IMR-90 (cell line): ENCODE results near the gene CCDC88A. TPM values are rescaled to one million over a fixed set of nuclear protein-coding genes. Genes with fewer than 3 reads are reported as not detected.

Experiments used
- ATAC-seq: fragments of 200-7000 bp; cut with Tn5 transposase; 2 replicates; pipeline ENCODE4 v1.9.1; 2020; ENCODE audit warnings: low read depth, mild to moderate bottlenecking, moderate library complexity
- BruUV-seq: library from RNA; stranded (reverse); fragments of 400-500 nt; replicated peaks from 2 replicates; lab custom pipeline; 2021; lab: Mats Ljungman, UMichigan
- CTCF ChIA-PET: fragments of 300-600 bp; formaldehyde crosslinking; extraction: SDS; loops from one replicate; lab custom pipeline; 2021; ENCODE audit warnings: antibody characterized with exemption; lab: Yijun Ruan, JAX
- POLR2A ChIA-PET: fragments of 300-600 bp; sonication (Branson Sonifier 250); formaldehyde crosslinking; loops from one replicate; lab custom pipeline; 2022; ENCODE audit warnings: antibody characterized with exemption; ENCODE audit not compliant: unreplicated experiment; lab: Charles Lee
- DNase-seq: peaks from one replicate; pipeline ENCODE4 v3.0.0; 2013
- H2AFZ ChIP-seq: replicated peaks from 2 replicates; pipeline ENCODE3; 2013; ENCODE audit warnings: low read length, mild to moderate bottlenecking; ENCODE audit not compliant: poor library complexity
- H2AK5ac ChIP-seq: 2 replicates; pipeline ENCODE4 v1.6.1; 2013; ENCODE audit warnings: low read depth, low read length, inconsistent platforms
- H2AK9ac ChIP-seq: replicated peaks from 2 replicates; pipeline ENCODE3; 2013; ENCODE audit warnings: mild to moderate bottlenecking, low read depth, low read length, moderate library complexity; ENCODE audit not compliant: poor library complexity
- H2BK120ac ChIP-seq: 2 replicates; pipeline ENCODE4 v1.6.1; 2013; ENCODE audit warnings: low read depth, low read length, inconsistent platforms
- H2BK15ac ChIP-seq: 3 replicates; pipeline ENCODE4 v1.6.1; 2013; ENCODE audit warnings: low read depth, low read length, inconsistent platforms
- H2BK20ac ChIP-seq: 2 replicates; pipeline ENCODE4 v1.6.1; 2013; ENCODE audit warnings: low read depth, mild to moderate bottlenecking, inconsistent platforms, low read length, moderate library complexity
- H2BK5ac ChIP-seq: 2 replicates; pipeline ENCODE4 v1.6.1; 2013; ENCODE audit warnings: mild to moderate bottlenecking, low read depth, low read length, inconsistent platforms; ENCODE audit not compliant: poor library complexity, severe bottlenecking
- H3K14ac ChIP-seq: replicated peaks from 2 replicates; pipeline ENCODE4 v1.6.1; 2013; ENCODE audit warnings: low read depth, low read length, inconsistent platforms
- H3K18ac ChIP-seq: 2 replicates; pipeline ENCODE4 v1.6.1; 2013; ENCODE audit warnings: low read depth, low read length, control low read depth
- H3K23ac ChIP-seq: 2 replicates; pipeline ENCODE4 v1.6.1; 2013; ENCODE audit warnings: low read depth, low read length, inconsistent platforms
- H3K27ac ChIP-seq: 2 replicates; pipeline ENCODE4 v1.5.1; 2013; ENCODE audit warnings: mild to moderate bottlenecking, control low read depth, low read length; ENCODE audit not compliant: insufficient read depth
- H3K27me3 ChIP-seq: 2 replicates; pipeline ENCODE4 v1.6.1; 2013; ENCODE audit warnings: low read length; ENCODE audit not compliant: control insufficient read depth, insufficient read depth
- H3K36me3 ChIP-seq: 2 replicates; pipeline ENCODE4 v1.6.1; 2013; ENCODE audit warnings: low read length, mixed read lengths; ENCODE audit not compliant: control insufficient read depth, insufficient read depth
- H3K4ac ChIP-seq: 2 replicates; pipeline ENCODE4 v1.6.1; 2013; ENCODE audit warnings: low read depth, low read length, inconsistent platforms
- H3K4me1 ChIP-seq: 2 replicates; pipeline ENCODE4 v1.6.1; 2013; ENCODE audit warnings: low read length, mixed read lengths; ENCODE audit not compliant: control insufficient read depth, insufficient read depth
- H3K4me2 ChIP-seq: 2 replicates; pipeline ENCODE4 v1.6.1; 2013; ENCODE audit warnings: low read depth, mild to moderate bottlenecking, control low read depth, low read length, moderate library complexity
- H3K4me3 ChIP-seq: 2 replicates; pipeline ENCODE4 v1.5.1; 2013; ENCODE audit warnings: low read depth, mild to moderate bottlenecking, control low read depth, low read length, moderate library complexity; ENCODE audit not compliant: insufficient read depth
- H3K56ac ChIP-seq: 2 replicates; pipeline ENCODE4 v1.6.1; 2013; ENCODE audit warnings: low read length, inconsistent platforms; ENCODE audit not compliant: insufficient read depth; ENCODE audit errors: extremely low read depth
- H3K79me1 ChIP-seq, 2 experiments: 2 replicates each; pipeline ENCODE4 v1.6.1; 2013; ENCODE audit warnings: low read length in 2 of 2, inconsistent platforms in 1 of 2, low read depth in 1 of 2
- H3K9ac ChIP-seq: 2 replicates; pipeline ENCODE4 v1.6.1; 2013; ENCODE audit warnings: low read depth, low read length, control low read depth
- H3K9me1 ChIP-seq: 2 replicates; pipeline ENCODE4 v1.6.1; 2013; ENCODE audit warnings: low read length, inconsistent platforms; ENCODE audit not compliant: insufficient read depth
- H3K9me3 ChIP-seq: 2 replicates; pipeline ENCODE4 v1.6.1; 2013; ENCODE audit warnings: low read length; ENCODE audit not compliant: control insufficient read depth, insufficient read depth
- H4K20me1 ChIP-seq: 2 replicates; pipeline ENCODE4 v1.6.1; 2013; ENCODE audit warnings: low read length, inconsistent platforms; ENCODE audit not compliant: insufficient read depth
- H4K5ac ChIP-seq: 2 replicates; pipeline ENCODE4 v1.6.1; 2013; ENCODE audit warnings: mild to moderate bottlenecking, low read depth, low read length, control low read depth
- H4K8ac ChIP-seq, 2 experiments: 2 replicates each; pipeline ENCODE4 v1.6.1; 2013; ENCODE audit warnings: low read depth in 2 of 2, low read length in 2 of 2, control low read depth in 1 of 2, inconsistent platforms in 1 of 2
- H4K91ac ChIP-seq: 2 replicates; pipeline ENCODE4 v1.6.1; 2013; ENCODE audit warnings: low read depth, low read length, inconsistent platforms; ENCODE audit not compliant: insufficient read depth
- FOS ChIP-seq: fragments of 150-350 bp; IDR thresholded peaks from 2 replicates; pipeline ENCODE4 v1.6.1; 2016; ENCODE audit warnings: low read depth, low read length
- NFE2L2 ChIP-seq: fragments of 150-350 bp; IDR thresholded peaks from 2 replicates; pipeline ENCODE4 v1.6.1; 2016; ENCODE audit warnings: low read depth, mild to moderate bottlenecking, low read length
- POLR2A ChIP-seq: IDR thresholded peaks from 2 replicates; pipeline ENCODE4 v1.6.1; 2012; ENCODE audit warnings: mild to moderate bottlenecking, low read depth, low read length
- RCOR1 ChIP-seq: IDR thresholded peaks from 2 replicates; pipeline ENCODE4 v1.6.1; 2012; ENCODE audit warnings: mild to moderate bottlenecking, low read length, improper control_type of control experiment; ENCODE audit not compliant: insufficient replicate concordance
- RFX5 ChIP-seq: IDR thresholded peaks from 2 replicates; pipeline ENCODE4 v1.8.0; 2012; ENCODE audit warnings: low read depth, mild to moderate bottlenecking, low read length, moderate library complexity
- SMC3 ChIP-seq: fragments of 150-350 bp; IDR thresholded peaks from 2 replicates; pipeline ENCODE4 v1.6.1; 2016; ENCODE audit warnings: low read depth, mild to moderate bottlenecking, antibody characterized with exemption, low read length, moderate library complexity
- WGBS, 2 experiments: methylation state at CpG; one replicate each; pipeline versions ENCODE4 v1.1.5 to v1.1.7; 2013; ENCODE audit warnings: missing lambda C conversion rate in 2 of 2; ENCODE audit not compliant: insufficient read length in 1 of 2; ENCODE audit errors: extremely low coverage in 2 of 2; 5-methylcytosine and 5-hydroxymethylcytosine counted together
- dilution Hi-C: fragments of 300-500 bp; cut with HindIII; formaldehyde crosslinking; loops from one replicate; pipeline ENCODE4 v1.14.3; 2018; ENCODE audit warnings: low sequenced_read_pairs; ENCODE audit not compliant: unreplicated experiment
- in situ Hi-C: fragments of 300-500 bp; cut with MboI; formaldehyde crosslinking; loops from 3 replicates; pipeline ENCODE4 v1.14.3; 2019; ENCODE audit warnings: low sequenced_read_pairs, inconsistent platforms, mixed read lengths
- intact Hi-C: fragments of 100-400 bp; cut with micrococcal nuclease; formaldehyde crosslinking; loops from 2 replicates; pipeline ENCODE4 v1.10.0; 2022
- polyA plus RNA-seq, 3 experiments: library from polyadenylated mRNA; depleted of rRNA; stranded (reverse); fragments of >200 nt; gene quantifications; 2 replicates each; pipeline ENCODE4 v1.2.3, GENCODE V29; 2012; ENCODE audit warnings: low replicate concordance in 1 of 3
- total RNA-seq: library from RNA; depleted of rRNA; stranded (reverse); fragments of >200 nt; gene quantifications from 2 replicates; pipeline ENCODE4 v1.2.3, GENCODE V29; 2012
- TF ChIP-seq, protein P1 (sequence below): fragments of 150-350 bp; IDR thresholded peaks from 2 replicates; pipeline ENCODE4 v1.6.1; 2016; ENCODE audit warnings: low read depth, mild to moderate bottlenecking, low read length, moderate library complexity, borderline replicate concordance
- TF ChIP-seq, protein P2 (sequence below): conservative IDR thresholded peaks from 2 replicates; pipeline ENCODE4 v1.5.1; 2012; ENCODE audit warnings: mild to moderate bottlenecking, low read depth, low read length, improper control_type of control experiment

Gene CCDC88A
- total and polyA plus RNA-seq, 2 of the 4 experiments (the other 2 are of a cell fraction), result 15.6 to 63.8 TPM

DNA sequence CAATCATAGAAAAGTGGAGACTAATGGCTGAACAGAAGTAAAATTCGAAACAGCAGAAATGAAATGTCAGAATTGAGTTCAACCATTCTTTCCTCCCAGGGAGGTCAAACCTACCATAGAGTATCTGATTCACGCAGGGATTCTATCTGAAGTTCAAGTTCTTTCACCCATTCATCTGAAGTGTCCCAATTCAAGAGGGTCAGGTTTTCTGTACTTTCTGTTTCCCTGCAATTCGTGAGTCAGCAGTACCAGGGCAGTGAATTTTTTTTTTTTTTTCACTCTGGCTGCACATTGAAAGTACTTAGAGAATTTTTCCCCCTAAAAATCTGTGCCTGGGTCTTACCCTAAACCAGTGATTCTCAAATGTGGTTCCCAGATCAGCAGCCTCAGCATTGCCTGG is 40.9 kb upstream of the CCDC88A start:
- no peak overlapping the region for H3K56ac ChIP-seq
- no peak overlapping the region for H3K4ac ChIP-seq
- H3K9ac ChIP-seq, result no peak overlapping the region
- H3K36me3 ChIP-seq, result no peaks in the 10 kb centered on the region
- ATAC-seq (no peak), DNase-seq (peak; percentile 32)
- no peak overlapping the region for H2BK20ac ChIP-seq
- H3K4me3 ChIP-seq, result no peak overlapping the region
- no peak overlapping the region for H3K14ac ChIP-seq
- no CpG with 5 or more reads among the region's 3 CpGs for WGBS, 2 experiments
- no peak overlapping the region for H4K8ac ChIP-seq
- dilution Hi-C loops (no loop called here), in situ Hi-C loops (no loop called here), intact Hi-C loops (no loop called here)
- ChIA-PET POLR2A (no interaction called here), CTCF (no interaction called here)
- peaks cover 3% of the 10 kb centered on the region; the same call in 1 of the 2 replicates for H3K9me3 ChIP-seq
- no peak overlapping the region for H2BK15ac ChIP-seq
- H3K4me1 ChIP-seq, result no peaks in the 10 kb centered on the region
- H2BK5ac ChIP-seq, result no peak overlapping the region
- H3K23ac ChIP-seq, result no peak overlapping the region
- peak overlapping the region; percentile 67; the same call in 1 of the 2 replicates for H3K4me2 ChIP-seq
- peaks cover 11% of the 10 kb centered on the region for H3K27me3 ChIP-seq
- no peak overlapping the region for H2AFZ ChIP-seq
- H4K5ac ChIP-seq, result no peak overlapping the region
- H4K91ac ChIP-seq, result no peak overlapping the region
- no peaks in the 10 kb centered on the region for H3K79me1 ChIP-seq
- no peaks in the 10 kb centered on the region for H3K9me1 ChIP-seq
- no peak overlapping the region for H3K18ac ChIP-seq
- H3K27ac ChIP-seq, result no peak overlapping the region
- no peak for TF ChIP-seq SMC3
- TF ChIP-seq RCOR1, result no peak
- TF ChIP-seq RFX5, result no peak
- no peak for TF ChIP-seq POLR2A
- TF ChIP-seq, protein P1, sequence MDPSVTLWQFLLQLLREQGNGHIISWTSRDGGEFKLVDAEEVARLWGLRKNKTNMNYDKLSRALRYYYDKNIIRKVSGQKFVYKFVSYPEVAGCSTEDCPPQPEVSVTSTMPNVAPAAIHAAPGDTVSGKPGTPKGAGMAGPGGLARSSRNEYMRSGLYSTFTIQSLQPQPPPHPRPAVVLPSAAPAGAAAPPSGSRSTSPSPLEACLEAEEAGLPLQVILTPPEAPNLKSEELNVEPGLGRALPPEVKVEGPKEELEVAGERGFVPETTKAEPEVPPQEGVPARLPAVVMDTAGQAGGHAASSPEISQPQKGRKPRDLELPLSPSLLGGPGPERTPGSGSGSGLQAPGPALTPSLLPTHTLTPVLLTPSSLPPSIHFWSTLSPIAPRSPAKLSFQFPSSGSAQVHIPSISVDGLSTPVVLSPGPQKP, result no peak
- TF ChIP-seq, protein P2, sequence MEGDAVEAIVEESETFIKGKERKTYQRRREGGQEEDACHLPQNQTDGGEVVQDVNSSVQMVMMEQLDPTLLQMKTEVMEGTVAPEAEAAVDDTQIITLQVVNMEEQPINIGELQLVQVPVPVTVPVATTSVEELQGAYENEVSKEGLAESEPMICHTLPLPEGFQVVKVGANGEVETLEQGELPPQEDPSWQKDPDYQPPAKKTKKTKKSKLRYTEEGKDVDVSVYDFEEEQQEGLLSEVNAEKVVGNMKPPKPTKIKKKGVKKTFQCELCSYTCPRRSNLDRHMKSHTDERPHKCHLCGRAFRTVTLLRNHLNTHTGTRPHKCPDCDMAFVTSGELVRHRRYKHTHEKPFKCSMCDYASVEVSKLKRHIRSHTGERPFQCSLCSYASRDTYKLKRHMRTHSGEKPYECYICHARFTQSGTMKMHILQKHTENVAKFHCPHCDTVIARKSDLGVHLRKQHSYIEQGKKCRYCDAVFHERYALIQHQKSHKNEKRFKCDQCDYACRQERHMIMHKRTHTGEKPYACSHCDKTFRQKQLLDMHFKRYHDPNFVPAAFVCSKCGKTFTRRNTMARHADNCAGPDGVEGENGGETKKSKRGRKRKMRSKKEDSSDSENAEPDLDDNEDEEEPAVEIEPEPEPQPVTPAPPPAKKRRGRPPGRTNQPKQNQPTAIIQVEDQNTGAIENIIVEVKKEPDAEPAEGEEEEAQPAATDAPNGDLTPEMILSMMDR, result no peak
- peak; percentile 27; the same call in 1 of the 2 replicates for TF ChIP-seq NFE2L2
- TF ChIP-seq FOS, result no peak
- H2AK5ac ChIP-seq, result no peak overlapping the region
- no peaks in the 10 kb centered on the region for H4K20me1 ChIP-seq
- H2AK9ac ChIP-seq, result no peak overlapping the region
- no TSS peak for BruUV-seq
- no peak overlapping the region for H2BK120ac ChIP-seq
